ENCODE results near the gene NDUFA11. TPM values are rescaled to one million over a fixed set of nuclear protein-coding genes. Genes with fewer than 3 reads are reported as not detected.
"Not testable (repeated sequence)": the region's sequence is repeated elsewhere in the genome, so short reads cannot be mapped to it uniquely, and the experiment has no call there.

Gene NDUFA11
- total RNA-seq, 2 experiments from 2014 or later, result 280 to 293 TPM

- Histone ChIP-seq H3K79me2 (ENCODE audit: insufficient read depth, low read depth, low read length) (no peaks in the 10 kb centered on the region), H3K9me3 (ENCODE audit: low read length) (no peaks in the 10 kb centered on the region), H4K20me1 (ENCODE audit: insufficient read depth, low read length) (no peaks in the 10 kb centered on the region), H3K4me3 (ENCODE audit: low read depth, low read length, poor library complexity, severe bottlenecking) (no peak within 1 kb of the TSS), H3K4me2 (ENCODE audit: low read length) (peak within 1 kb of the TSS; percentile 32), H3K36me3 (ENCODE audit: insufficient read depth, low read length) (no peaks in the 10 kb centered on the region), H3K27ac (ENCODE audit: low read depth, low read length, poor library complexity, severe bottlenecking) (no peak within 1 kb of the TSS), H3K9me2 (ENCODE audit: insufficient read depth, low read length) (no peaks in the 10 kb centered on the region), H3K4me1 (ENCODE audit: insufficient read depth, low read length, poor library complexity, severe bottlenecking) (peaks cover 14% of the 10 kb centered on the region), H2AFZ (ENCODE audit: low read length) (peak within 1 kb of the TSS; percentile 73)
- POLR2A ChIA-PET, result no interaction called here
- DNase-seq (ENCODE audit: low spot score), result no peak
- intact Hi-C loops (cut with micrococcal nuclease; ENCODE audit: unreplicated experiment), result no loop called here
- BruUV-seq (replicated peaks), result no TSS peak
- CTCF ChIA-PET (ENCODE audit: unreplicated experiment), result no interaction called here
- TF ChIP-seq CTCF (conservative IDR thresholded peaks at IDR 0.05; ENCODE audit: low read length) (no peak), EZH2phosphoT487 (IDR thresholded peaks at IDR 0.05; ENCODE audit: borderline replicate concordance, low read depth, low read length) (no peak)
Measured at GRCh38 chr19:5851302-5851701, 52.3 kb downstream of the NDUFA11 start, which contains the start of gene FUT3. Gene FUT3 (minus strand): TSS chr19:5851449.

DNA sequence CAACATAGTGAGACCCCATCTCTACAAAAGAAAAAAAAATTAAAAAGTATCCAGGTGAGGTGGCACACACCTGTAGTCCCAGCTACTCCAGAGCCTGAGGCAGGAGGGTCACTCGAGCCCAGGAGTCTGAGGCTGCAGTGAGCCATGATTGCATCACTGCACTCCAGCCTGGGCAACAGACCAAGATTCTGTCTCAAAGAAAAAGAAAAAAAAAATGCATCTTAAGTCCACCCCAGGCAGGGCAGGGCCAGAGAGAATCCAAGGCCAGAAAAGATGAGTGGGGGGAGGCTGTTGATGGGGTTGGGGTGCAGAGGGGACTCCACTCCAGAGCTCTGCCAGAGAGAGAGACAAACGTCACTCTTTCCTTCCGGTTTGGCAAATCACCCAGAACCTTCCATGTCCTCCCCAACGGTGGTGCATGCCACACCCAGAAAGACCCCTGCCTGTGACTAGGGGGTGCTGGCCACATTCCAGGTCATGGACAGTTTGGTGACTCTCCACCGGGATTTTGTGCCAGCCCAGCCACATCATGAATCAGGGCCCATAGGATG is 52.8 kb downstream of the NDUFA11 start:
- BruUV-seq (replicated peaks), result no TSS peak
- Histone ChIP-seq H3K4me2 (ENCODE audit: low read length) (peak overlapping the region; percentile 32), H3K36me3 (ENCODE audit: insufficient read depth, low read length) (no peaks in the 10 kb centered on the region), H3K27ac (ENCODE audit: low read depth, low read length, poor library complexity, severe bottlenecking) (no peak overlapping the region), H2AFZ (ENCODE audit: low read length) (peak overlapping the region; percentile 73), H3K9me2 (ENCODE audit: insufficient read depth, low read length) (no peaks in the 10 kb centered on the region), H3K4me1 (ENCODE audit: insufficient read depth, low read length, poor library complexity, severe bottlenecking) (peaks cover 14% of the 10 kb centered on the region), H3K79me2 (ENCODE audit: insufficient read depth, low read depth, low read length) (no peaks in the 10 kb centered on the region), H3K9me3 (ENCODE audit: low read length) (no peaks in the 10 kb centered on the region), H4K20me1 (ENCODE audit: insufficient read depth, low read length) (no peaks in the 10 kb centered on the region), H3K4me3 (ENCODE audit: low read depth, low read length, poor library complexity, severe bottlenecking) (no peak overlapping the region)
- TF ChIP-seq EZH2phosphoT487 (IDR thresholded peaks at IDR 0.05; ENCODE audit: borderline replicate concordance, low read depth, low read length) (no peak), CTCF (conservative IDR thresholded peaks at IDR 0.05; ENCODE audit: low read length) (no peak)
- intact Hi-C loops (cut with micrococcal nuclease; ENCODE audit: unreplicated experiment), result no loop called here
- ChIA-PET POLR2A (no interaction called here), CTCF (ENCODE audit: unreplicated experiment) (no interaction called here)
- peak; percentile 16 for DNase-seq (ENCODE audit: low spot score)

- Histone ChIP-seq H3K27ac (ENCODE audit: low read depth, low read length, poor library complexity, severe bottlenecking) (no peak overlapping the region), H3K4me2 (ENCODE audit: low read length) (no peak overlapping the region), H3K9me2 (ENCODE audit: insufficient read depth, low read length) (no peaks in the 10 kb centered on the region), H4K20me1 (ENCODE audit: insufficient read depth, low read length) (no peaks in the 10 kb centered on the region), H3K4me1 (ENCODE audit: insufficient read depth, low read length, poor library complexity, severe bottlenecking) (peaks cover 14% of the 10 kb centered on the region), H3K79me2 (ENCODE audit: insufficient read depth, low read depth, low read length) (no peaks in the 10 kb centered on the region), H3K9me3 (ENCODE audit: low read length) (no peaks in the 10 kb centered on the region), H3K4me3 (ENCODE audit: low read depth, low read length, poor library complexity, severe bottlenecking) (no peak overlapping the region), H3K36me3 (ENCODE audit: insufficient read depth, low read length) (no peaks in the 10 kb centered on the region), H2AFZ (ENCODE audit: low read length) (no peak overlapping the region)
- CTCF ChIA-PET (ENCODE audit: unreplicated experiment), result no interaction called here
- DNase-seq (ENCODE audit: low spot score), result no peak
- POLR2A ChIA-PET, result no interaction called here
- no peak for TF ChIP-seq EZH2phosphoT487 (IDR thresholded peaks at IDR 0.05; ENCODE audit: borderline replicate concordance, low read depth, low read length)
- no peak for TF ChIP-seq CTCF (conservative IDR thresholded peaks at IDR 0.05; ENCODE audit: low read length)
- intact Hi-C loops (cut with micrococcal nuclease; ENCODE audit: unreplicated experiment), result no loop called here
- BruUV-seq (replicated peaks), result no TSS peak
Measured at GRCh38 chr19:5850189-5850588, 53.4 kb downstream of the NDUFA11 start.

GRCh38 chr19:5848621-5849020 is 55.0 kb downstream of the NDUFA11 start:
- H3K36me3 ChIP-seq (ENCODE audit: insufficient read depth, low read length); H3K79me2 ChIP-seq (ENCODE audit: insufficient read depth, low read depth, low read length); DNase-seq (ENCODE audit: low spot score); POLR2A ChIA-PET; H3K9me3 ChIP-seq (ENCODE audit: low read length); CTCF ChIA-PET (ENCODE audit: unreplicated experiment); intact Hi-C loops (cut with micrococcal nuclease; ENCODE audit: unreplicated experiment); H3K4me2 ChIP-seq (ENCODE audit: low read length); H3K27ac ChIP-seq (ENCODE audit: low read depth, low read length, poor library complexity, severe bottlenecking); H3K9me2 ChIP-seq (ENCODE audit: insufficient read depth, low read length); H4K20me1 ChIP-seq (ENCODE audit: insufficient read depth, low read length); H3K4me3 ChIP-seq (ENCODE audit: low read depth, low read length, poor library complexity, severe bottlenecking); H2AFZ ChIP-seq (ENCODE audit: low read length); BruUV-seq (replicated peaks): not testable (repeated sequence)
- peaks cover 14% of the 10 kb centered on the region for H3K4me1 ChIP-seq (ENCODE audit: insufficient read depth, low read length, poor library complexity, severe bottlenecking)

All from OCI-LY7 (cell line).